GM21515 (cell line): Measurements from ENCODE around the gene GAGE13.
"Not testable (repeated sequence)": the region's sequence is repeated elsewhere in the genome, so short reads cannot be mapped to it uniquely, and the experiment has no call there.

Experiments used
- ATAC-seq: cut with Tn5 transposase; IDR thresholded peaks from one replicate; pipeline ENCODE4 v1.9.1; 2021; ENCODE audit not compliant: unreplicated experiment

GAGE13 gene

DNA sequence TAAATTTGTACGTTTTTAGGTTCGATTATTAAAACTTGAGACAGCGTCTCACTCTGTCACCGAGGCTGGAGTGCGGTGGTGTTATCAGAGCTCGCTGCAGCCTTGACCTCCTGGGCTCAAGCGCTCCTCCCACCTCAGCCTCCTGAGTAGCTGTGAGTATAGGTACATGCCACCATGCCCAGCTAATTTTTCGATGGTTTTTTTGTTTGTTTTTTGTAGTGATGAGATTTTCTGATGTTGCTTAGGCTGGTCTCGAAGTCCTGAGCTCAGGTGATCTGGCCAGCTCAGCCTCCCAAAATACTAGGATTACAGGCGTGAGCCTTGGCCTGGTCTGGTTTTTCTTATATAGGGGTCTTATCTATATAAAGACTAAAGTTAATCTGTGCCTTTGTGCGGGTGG is 961 bp upstream of the GAGE13 start:
- ATAC-seq = not testable (repeated sequence)

DNA sequence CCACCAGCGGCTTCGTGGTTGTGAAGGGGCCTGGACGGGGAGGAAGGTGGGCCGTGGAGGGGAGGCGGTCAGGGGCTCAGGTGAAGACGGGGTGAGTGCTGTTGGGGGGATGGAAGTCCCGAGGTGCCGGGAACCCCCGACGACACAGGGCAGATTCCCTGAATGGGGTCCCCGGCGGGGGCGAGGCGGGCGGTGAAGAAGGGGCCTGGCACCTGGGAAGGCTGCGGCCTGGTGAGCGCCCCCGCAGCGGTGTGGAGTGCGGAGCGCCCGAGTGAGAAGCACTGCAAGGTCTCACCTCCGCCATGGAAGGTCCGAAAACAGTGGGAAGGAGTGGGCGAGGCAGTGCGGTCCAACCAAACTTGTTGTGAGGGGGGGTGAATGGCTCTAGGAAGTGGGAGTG is 459 bp downstream of the GAGE13 start:
- not testable (repeated sequence) for ATAC-seq

DNA sequence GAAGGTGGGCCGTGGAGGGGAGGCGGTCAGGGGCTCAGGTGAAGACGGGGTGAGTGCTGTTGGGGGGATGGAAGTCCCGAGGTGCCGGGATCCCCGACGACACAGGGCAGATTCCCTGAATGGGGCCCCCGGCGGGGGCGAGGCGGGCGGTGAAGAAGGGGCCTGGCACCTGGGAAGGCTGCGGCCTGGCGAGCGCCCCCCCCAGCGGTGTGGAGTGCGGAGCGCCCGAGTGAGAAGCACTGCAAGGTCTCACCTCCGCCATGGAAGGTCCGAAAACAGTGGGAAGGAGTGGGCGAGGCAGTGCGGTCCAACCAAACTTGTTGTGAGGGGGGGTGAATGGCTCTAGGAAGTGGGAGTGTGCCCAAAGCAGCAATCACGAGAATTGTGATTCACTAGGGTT is 10.1 kb downstream of the GAGE13 start:
- not testable (repeated sequence) for ATAC-seq

DNA sequence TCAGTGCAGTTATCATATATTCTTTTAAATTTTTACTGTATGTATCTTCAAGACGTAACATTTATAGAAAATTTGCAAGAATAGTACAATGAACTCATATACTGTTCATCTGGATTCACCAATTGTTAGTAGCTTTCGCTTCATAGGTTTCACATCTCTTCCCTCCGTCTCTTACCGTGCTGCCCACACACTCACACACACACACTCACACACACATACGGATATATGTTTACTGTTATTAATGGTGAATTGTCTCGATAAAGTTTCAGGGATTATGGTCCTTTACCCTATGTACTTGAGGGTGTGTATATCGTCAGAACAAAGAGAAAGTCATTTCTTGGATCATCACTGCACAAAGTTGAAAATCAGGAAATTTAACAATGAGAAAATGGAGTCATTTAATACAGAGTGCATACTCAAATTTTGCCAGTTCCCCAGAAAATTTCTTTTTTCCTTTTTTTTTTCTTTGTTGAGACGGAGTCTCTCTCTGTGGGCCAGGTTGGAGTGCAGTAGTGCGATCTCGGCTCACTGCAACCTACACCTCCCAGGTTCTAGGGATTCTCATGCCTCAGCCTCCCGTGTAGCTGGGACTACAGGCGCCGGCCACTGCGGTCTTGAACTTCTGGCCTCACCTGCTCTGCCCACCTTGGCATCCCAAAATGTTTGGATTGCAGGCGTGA is 13.3 kb downstream of the GAGE13 start:
- not testable (repeated sequence) for ATAC-seq

DNA sequence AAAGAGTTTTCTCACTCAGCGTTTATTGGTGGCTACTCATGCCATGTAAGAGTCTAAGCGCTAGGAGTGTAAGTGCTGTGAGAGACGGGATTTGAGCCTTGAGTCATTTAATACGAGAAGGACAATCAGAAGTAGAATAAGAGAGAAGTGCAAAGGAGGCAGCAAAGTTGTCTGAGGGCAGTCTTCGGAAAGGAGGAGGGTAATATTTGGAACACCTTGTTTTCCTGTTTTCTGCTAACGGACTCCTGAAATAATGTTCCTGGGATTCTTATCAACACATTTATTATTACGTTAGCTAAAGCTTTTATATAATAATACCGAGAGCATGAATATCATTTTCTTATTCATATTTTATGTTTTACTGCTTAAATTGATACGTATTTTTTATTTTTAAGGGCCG is 14.0 kb downstream of the GAGE13 start:
- not testable (repeated sequence) for ATAC-seq

DNA sequence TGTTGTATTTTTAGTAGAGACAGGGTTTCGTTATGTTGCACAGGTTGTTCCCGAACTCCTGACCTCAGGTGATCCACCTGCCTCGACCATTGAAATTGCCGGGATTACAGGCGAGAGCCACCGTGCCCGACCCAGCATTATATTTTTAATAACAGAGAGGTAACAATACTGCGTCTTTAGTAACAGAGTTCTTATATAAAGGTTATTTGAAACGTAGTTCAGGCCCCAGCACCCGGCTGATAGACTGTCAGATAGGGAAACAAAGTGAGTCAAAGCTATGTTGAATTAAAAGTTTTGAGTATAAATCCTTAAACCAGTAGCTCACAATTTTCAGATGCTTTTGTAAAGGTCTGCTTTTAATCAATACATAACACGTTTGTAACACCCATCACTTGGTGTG is 14.8 kb downstream of the GAGE13 start:
- ATAC-seq = not testable (repeated sequence)
